HFFc6 (cell line): ENCODE data around the gene FAM229A. TPM values are rescaled to one million over a fixed set of nuclear protein-coding genes. Genes with fewer than 3 reads are reported as not detected.

Experiments used
- DNase-seq: peaks from one replicate; pipeline ENCODE4 v3.0.0-alpha.2; 2018
- H3K27ac Mint-ChIP-seq: 2 replicates; pipeline ENCODE4 v1.8.0; 2020; ENCODE audit warnings: mild to moderate bottlenecking, mixed read lengths
- H3K27me3 Mint-ChIP-seq: 2 replicates; pipeline ENCODE4 v1.8.0; 2021; ENCODE audit warnings: mild to moderate bottlenecking, moderate library complexity, mixed read lengths; ENCODE audit not compliant: insufficient read depth
- H3K36me3 Mint-ChIP-seq: 2 replicates; pipeline ENCODE4 v1.8.0; 2021; ENCODE audit warnings: low read depth, mixed read lengths
- H3K4me1 Mint-ChIP-seq: 2 replicates; pipeline ENCODE4 v1.8.0; 2020; ENCODE audit warnings: low read depth, mixed read lengths
- H3K4me3 Mint-ChIP-seq: 2 replicates; pipeline ENCODE4 v1.8.0; 2020; ENCODE audit warnings: mild to moderate bottlenecking, moderate library complexity, mixed read lengths
- H3K9me3 Mint-ChIP-seq: 2 replicates; pipeline ENCODE4 v1.8.0; 2020; ENCODE audit warnings: mild to moderate bottlenecking, mixed read lengths
- long read RNA-seq: library from polyadenylated mRNA; unstranded; transcript quantifications from one replicate; pipeline ENCODE4 v2.0.0, GENCODE V29; 2019
- total RNA-seq, 6 experiments: library from RNA; stranded (reverse); fragmentation: NEBNext Ultra II Directional; extraction: Animal tissue kit (Norgen Biotek cat#: 25700); gene quantifications; 2 replicates in 1 of 6; 3 replicates in 5 of 6; pipeline ENCODE4 v1.2.3, GENCODE V29; 2021
- TF ChIP-seq, protein P1 (sequence below): fragments of 200-600 bp; sonication (generic); IDR thresholded peaks from 2 replicates; pipeline ENCODE4 v1.5.0; 2021; ENCODE audit warnings: antibody characterized with exemption, mild to moderate bottlenecking

The FAM229A gene, protein sequence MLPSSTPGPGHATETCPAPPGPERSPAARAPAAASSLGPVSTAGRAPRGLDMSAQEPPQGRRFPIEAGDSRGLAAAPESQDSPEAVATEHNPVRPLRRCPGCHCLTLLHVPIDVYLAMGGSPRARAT
- total RNA-seq: 1 to 10 TPM; 1.1 to 3.0 (median 1.7) TPM
- long read RNA-seq: 0 reads

DNA sequence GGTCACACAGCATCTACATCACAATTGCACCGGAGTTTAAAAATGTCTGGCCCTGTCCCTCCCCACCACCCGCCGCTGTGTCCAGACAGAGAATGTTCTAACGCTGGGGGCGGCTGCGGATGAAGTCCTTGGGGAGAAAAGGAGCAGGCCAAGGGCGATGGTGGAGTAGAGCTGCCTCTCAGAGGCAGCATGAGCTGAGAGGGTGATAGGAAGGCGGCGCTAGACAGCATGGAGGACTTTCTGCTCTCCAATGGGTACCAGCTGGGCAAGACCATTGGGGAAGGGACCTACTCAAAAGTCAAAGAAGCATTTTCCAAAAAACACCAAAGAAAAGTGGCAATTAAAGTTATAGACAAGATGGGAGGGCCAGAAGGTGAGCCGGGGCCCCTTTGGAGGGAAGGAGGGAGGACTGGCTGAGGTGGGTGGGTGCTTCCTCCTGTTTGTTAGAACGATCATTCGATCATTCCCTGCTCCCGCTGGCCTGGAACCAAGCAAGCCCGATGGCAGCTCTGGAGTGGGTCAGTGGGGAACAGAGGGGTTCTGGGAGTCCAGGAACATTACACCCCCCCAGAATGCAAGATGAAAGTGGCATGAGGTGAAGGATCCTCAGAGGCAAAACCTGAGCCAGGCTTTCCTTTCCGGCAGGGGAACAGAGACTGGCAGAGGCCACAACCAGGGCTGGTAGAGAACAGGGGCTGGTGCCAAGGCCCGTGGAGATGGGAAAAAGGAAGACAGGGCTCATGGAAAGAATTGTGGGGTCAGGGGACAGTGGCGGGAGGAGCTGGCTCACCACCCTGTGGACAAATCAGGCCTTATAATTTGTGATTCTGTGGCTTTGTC lies at the start of gene FAM229A, which contains the start of gene TSSK3:
FAM229A (minus strand) TSS at position 12 of the 840 bp plus-strand sequence. CDS start 394 bp downstream, outside the sequence.
TSSK3 (plus strand) TSS at position 66 of the 840 bp plus-strand sequence; CDS start at position 229, 163 bp downstream.
- Mint-ChIP-seq H3K4me3 (no peak within 1 kb of the TSS), H3K27ac (no peak within 1 kb of the TSS), H3K36me3 (peaks cover 20% of the 10 kb centered on the region), H3K4me1 (peaks cover 5% of the 10 kb centered on the region; the same call in 1 of the 2 replicates), H3K9me3 (peaks cover 4% of the 10 kb centered on the region; the same call in 1 of the 2 replicates), H3K27me3 (peaks cover 6% of the 10 kb centered on the region)
- DNase-seq: no peak
- TF ChIP-seq, protein P1, sequence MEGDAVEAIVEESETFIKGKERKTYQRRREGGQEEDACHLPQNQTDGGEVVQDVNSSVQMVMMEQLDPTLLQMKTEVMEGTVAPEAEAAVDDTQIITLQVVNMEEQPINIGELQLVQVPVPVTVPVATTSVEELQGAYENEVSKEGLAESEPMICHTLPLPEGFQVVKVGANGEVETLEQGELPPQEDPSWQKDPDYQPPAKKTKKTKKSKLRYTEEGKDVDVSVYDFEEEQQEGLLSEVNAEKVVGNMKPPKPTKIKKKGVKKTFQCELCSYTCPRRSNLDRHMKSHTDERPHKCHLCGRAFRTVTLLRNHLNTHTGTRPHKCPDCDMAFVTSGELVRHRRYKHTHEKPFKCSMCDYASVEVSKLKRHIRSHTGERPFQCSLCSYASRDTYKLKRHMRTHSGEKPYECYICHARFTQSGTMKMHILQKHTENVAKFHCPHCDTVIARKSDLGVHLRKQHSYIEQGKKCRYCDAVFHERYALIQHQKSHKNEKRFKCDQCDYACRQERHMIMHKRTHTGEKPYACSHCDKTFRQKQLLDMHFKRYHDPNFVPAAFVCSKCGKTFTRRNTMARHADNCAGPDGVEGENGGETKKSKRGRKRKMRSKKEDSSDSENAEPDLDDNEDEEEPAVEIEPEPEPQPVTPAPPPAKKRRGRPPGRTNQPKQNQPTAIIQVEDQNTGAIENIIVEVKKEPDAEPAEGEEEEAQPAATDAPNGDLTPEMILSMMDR: no peak

DNA sequence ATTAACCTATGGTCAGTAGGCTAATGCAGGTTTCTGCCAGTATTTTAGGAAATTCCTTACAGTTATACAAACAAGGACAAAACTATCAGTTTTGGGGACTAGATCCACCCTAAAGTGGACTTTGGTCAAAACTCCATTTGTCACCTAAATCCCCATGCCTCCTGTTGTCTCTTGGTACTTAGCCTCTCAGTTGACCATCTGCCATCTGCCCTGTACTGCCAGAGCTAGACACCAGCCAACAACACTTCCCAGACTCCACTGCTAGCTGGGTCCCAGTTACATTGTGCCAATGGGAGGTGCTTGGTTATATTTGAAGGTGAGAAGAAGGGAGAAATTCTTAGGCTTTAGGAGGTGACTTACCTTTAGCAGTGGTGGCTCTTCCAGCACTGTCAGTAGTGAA lies 49.0 kb upstream of the FAM229A start:
- H3K9me3 Mint-ChIP-seq: no peaks in the 10 kb centered on the region
- H3K4me1 Mint-ChIP-seq: peaks cover 6% of the 10 kb centered on the region
- TF ChIP-seq, protein P1: no peak
- H3K36me3 Mint-ChIP-seq: no peaks in the 10 kb centered on the region
- H3K27ac Mint-ChIP-seq: no peak overlapping the region
- peaks cover 11% of the 10 kb centered on the region for H3K27me3 Mint-ChIP-seq
- no peak for DNase-seq
- H3K4me3 Mint-ChIP-seq: no peak overlapping the region

DNA sequence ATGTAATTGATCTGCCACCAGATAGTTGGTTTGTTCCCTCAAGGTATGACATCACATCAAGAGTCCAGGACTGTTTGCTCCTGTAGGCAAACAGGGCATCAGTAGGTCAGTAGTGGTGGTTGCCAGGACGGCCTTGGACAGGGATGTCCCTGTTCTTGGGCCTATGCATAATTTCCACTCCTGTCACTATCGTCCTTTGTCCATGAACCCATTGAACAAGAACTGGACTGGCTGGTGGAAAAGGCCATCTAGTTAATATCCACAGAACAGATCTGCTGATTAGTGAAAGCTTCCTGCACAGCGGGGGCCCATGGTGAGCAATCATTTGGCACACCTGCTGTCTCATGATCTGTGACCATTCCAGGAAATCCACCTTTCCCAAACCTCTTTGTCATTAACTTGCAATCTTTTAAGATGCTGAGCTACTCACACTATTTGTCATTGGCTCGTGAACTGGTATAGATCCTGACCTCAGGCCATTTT lies 44.4 kb upstream of the FAM229A start:
- DNase-seq: no peak
- Mint-ChIP-seq H3K27me3 (peaks cover 7% of the 10 kb centered on the region), H3K9me3 (no peaks in the 10 kb centered on the region), H3K27ac (no peak overlapping the region), H3K4me1 (0 out of 2 replicates have a peak, but pooled peaks cover 6% of the 10 kb centered on the region), H3K36me3 (no peaks in the 10 kb centered on the region), H3K4me3 (no peak overlapping the region)
- TF ChIP-seq, protein P1: no peak

DNA sequence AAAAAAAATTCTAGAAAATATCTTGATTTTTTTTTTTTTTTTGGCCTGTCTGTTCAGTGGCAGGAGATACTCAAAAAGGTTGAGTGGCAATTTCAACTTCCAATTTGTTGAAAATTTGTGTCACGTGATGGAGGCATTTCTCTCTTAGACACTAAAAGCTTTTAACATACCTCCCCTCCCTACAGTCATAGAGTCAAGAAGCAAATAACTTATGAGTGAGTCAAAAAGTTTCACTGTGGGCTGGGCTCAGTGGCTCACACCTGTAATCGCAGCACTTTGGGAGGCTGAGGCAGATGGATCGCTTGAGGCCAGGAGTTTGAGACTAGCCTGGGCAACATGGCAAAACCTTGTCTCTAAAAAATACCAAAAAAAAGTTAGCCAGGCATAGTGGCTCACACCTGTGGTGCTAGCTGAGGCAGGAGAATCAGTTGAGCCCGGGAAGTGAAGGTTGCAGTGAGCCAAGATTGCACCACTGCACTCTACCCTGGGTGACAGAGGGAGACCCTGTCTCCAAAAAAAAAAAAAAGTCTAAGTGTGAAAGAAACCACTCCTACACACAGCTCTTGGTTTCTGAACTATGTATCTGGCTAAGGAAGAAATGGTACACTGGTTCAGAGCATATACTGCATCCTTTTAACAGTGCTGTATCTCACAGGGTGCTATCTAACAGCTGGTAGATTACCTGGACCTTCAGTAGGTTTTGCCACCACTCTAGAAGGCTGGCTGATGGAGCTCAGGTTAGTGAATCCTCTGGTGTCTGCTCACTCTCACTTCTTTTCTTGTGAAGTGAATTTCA lies 43.6 kb upstream of the FAM229A start:
- TF ChIP-seq, protein P1: no peak
- H3K27ac Mint-ChIP-seq: no peak overlapping the region

DNA sequence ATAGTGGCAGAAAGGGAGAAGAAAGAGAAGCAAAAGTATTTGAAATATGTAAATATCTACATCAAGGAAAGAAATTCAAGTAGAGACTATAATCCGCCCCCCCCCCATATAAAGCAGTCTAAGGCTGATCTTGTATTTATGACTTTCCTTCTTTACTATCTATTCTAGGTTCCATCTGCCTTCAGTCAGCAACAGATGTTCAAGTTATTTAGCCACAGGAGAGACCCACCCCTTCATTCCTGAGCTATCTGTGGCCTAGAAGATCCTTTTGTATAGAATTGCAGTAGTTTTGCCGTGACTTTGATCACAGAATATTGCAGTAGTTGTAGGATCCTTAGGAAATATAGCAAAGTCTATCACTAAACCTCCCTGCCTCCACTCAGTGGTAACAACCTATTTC lies 42.7 kb upstream of the FAM229A start:
- H3K9me3 Mint-ChIP-seq: no peaks in the 10 kb centered on the region
- no peak overlapping the region for H3K27ac Mint-ChIP-seq
- H3K27me3 Mint-ChIP-seq: peaks cover 3% of the 10 kb centered on the region
- DNase-seq: no peak
- H3K4me3 Mint-ChIP-seq: no peak overlapping the region
- TF ChIP-seq, protein P1: no peak
- no peaks in the 10 kb centered on the region for H3K36me3 Mint-ChIP-seq
- H3K4me1 Mint-ChIP-seq: peaks cover 16% of the 10 kb centered on the region

More for the DNA sequence above, 43.6 kb upstream of the FAM229A start:
- Mint-ChIP-seq H3K4me1 (peaks cover 11% of the 10 kb centered on the region), H3K27me3 (peaks cover 3% of the 10 kb centered on the region), H3K9me3 (no peaks in the 10 kb centered on the region), H3K4me3 (no peak overlapping the region), H3K36me3 (no peaks in the 10 kb centered on the region)
- DNase-seq: no peak
